ENCODE results near the gene IL25.
"Not testable (repeated sequence)": the region's sequence is repeated elsewhere in the genome, so short reads cannot be mapped to it uniquely, and the experiment has no call there.

The IL25 gene

GRCh38 chr14:23392613-23393012, 20.0 kb downstream of the IL25 start:
- DNase-seq = no peak

- no peak for DNase-seq
Observed at GRCh38 chr14:23396126-23396525, 23.5 kb downstream of the IL25 start.

- DNase-seq = no peak
Observed at GRCh38 chr14:23396781-23397407, 24.3 kb downstream of the IL25 start.

- DNase-seq = peak; percentile 70
Observed at GRCh38 chr14:23398348-23398747, 25.7 kb downstream of the IL25 start.

- no peak for DNase-seq
Observed at GRCh38 chr14:23399136-23399535, 26.5 kb downstream of the IL25 start.

GRCh38 chr14:23399591-23399990, 27.0 kb downstream of the IL25 start:
- no peak for DNase-seq

GRCh38 chr14:23400496-23401149, 28.0 kb downstream of the IL25 start:
- not testable (repeated sequence) for DNase-seq

- DNase-seq = no peak
Observed at GRCh38 chr14:23401291-23401690, 28.7 kb downstream of the IL25 start.

- DNase-seq = peak; percentile 17
Observed at GRCh38 chr14:23402296-23403138, 29.9 kb downstream of the IL25 start.

GRCh38 chr14:23403139-23403438, 30.5 kb downstream of the IL25 start:
- DNase-seq = no peak

- DNase-seq = no peak
Observed at GRCh38 chr14:23403908-23404307, 31.3 kb downstream of the IL25 start.

- DNase-seq = no peak
Observed at GRCh38 chr14:23404331-23404900, 31.8 kb downstream of the IL25 start.

GRCh38 chr14:23405096-23405495, 32.5 kb downstream of the IL25 start:
- no peak for DNase-seq

- no peak for DNase-seq
Observed at GRCh38 chr14:23405516-23406025, 33.0 kb downstream of the IL25 start.

GRCh38 chr14:23406244-23406643, 33.6 kb downstream of the IL25 start:
- no peak for DNase-seq

- DNase-seq = no peak
Observed at GRCh38 chr14:23406725-23407355, 34.2 kb downstream of the IL25 start.

GRCh38 chr14:23407516-23408306, 35.1 kb downstream of the IL25 start, which contains the start of gene MYH6:
Gene MYH6, minus strand, starts transcription at chr14:23408273. Its CDS starts 1,050 bp downstream, at chr14:23407223.
- DNase-seq = no peak

GRCh38 chr14:23408307-23408630, 35.7 kb downstream of the IL25 start:
- no peak for DNase-seq

- DNase-seq = no peak
Observed at GRCh38 chr14:23409475-23409874, 36.9 kb downstream of the IL25 start.

GRCh38 chr14:23409966-23410635, 37.5 kb downstream of the IL25 start:
- DNase-seq = no peak

Data from NCI-H146 (cell line).